H1 (cell line): ENCODE data around the gene MEF2A. TPM values are rescaled to one million over a fixed set of nuclear protein-coding genes. Genes with fewer than 3 reads are reported as not detected.

Source experiments
- CTCF ChIA-PET: fragments of 300-600 bp; sonication (Branson Sonifier 250); formaldehyde crosslinking; loops from one replicate; lab custom pipeline; 2021; ENCODE audit not compliant: partially characterized antibody; lab: Charles Lee
- POLR2A ChIA-PET: fragments of 300-600 bp; sonication (Branson Sonifier 250); formaldehyde crosslinking; loops from one replicate; lab custom pipeline; 2021; ENCODE audit warnings: inconsistent platforms; ENCODE audit not compliant: partially characterized antibody; lab: Charles Lee
- DNase-seq, 2 experiments: peaks; one replicate each; pipeline versions ENCODE4 v3.0.0 to v3.0.0-alpha.2; 2010 to 2022; ENCODE audit warnings: low spot score in 2 of 2, low read depth in 1 of 2, mixed read lengths in 1 of 2
- FAIRE-seq: peaks from 2 replicates; lab custom pipeline; 2011; peaks lifted over from hg19 to GRCh38; lab: Jason Lieb, UNC
- H2AFZ ChIP-seq: 2 replicates; pipeline ENCODE4 v1.8.1; 2012; ENCODE audit warnings: low read length, inconsistent platforms
- H2AK5ac ChIP-seq: 2 replicates; pipeline ENCODE4 v1.6.1; 2013; ENCODE audit warnings: low read depth, low read length
- H2BK120ac ChIP-seq: replicated peaks from 2 replicates; pipeline ENCODE3; 2013; ENCODE audit warnings: low read depth, low read length, inconsistent platforms
- H2BK12ac ChIP-seq: 2 replicates; pipeline ENCODE4 v1.6.1; 2013; ENCODE audit warnings: low read depth, low read length
- H2BK15ac ChIP-seq: 2 replicates; pipeline ENCODE4 v1.6.1; 2013; ENCODE audit warnings: low read length
- H2BK20ac ChIP-seq: 2 replicates; pipeline ENCODE4 v1.6.1; 2013; ENCODE audit warnings: low read length
- H2BK5ac ChIP-seq: 2 replicates; pipeline ENCODE4 v1.6.1; 2013; ENCODE audit warnings: low read depth, low read length
- H3K14ac ChIP-seq: 2 replicates; pipeline ENCODE4 v1.6.1; 2013; ENCODE audit warnings: inconsistent platforms; ENCODE audit not compliant: insufficient read length
- H3K18ac ChIP-seq: 2 replicates; pipeline ENCODE4 v1.6.1; 2013; ENCODE audit warnings: low read length; ENCODE audit errors: extremely low read depth
- H3K23ac ChIP-seq: 2 replicates; pipeline ENCODE4 v1.6.1; 2013; ENCODE audit warnings: inconsistent platforms; ENCODE audit not compliant: insufficient read length
- H3K23me2 ChIP-seq: 2 replicates; pipeline ENCODE4 v1.6.1; 2013; ENCODE audit warnings: low read depth, low read length
- H3K27ac ChIP-seq: 2 replicates; pipeline ENCODE4 v1.6.1; 2011; ENCODE audit warnings: low read depth, low read length, inconsistent platforms
- H3K27me3 ChIP-seq, 4 experiments: replicated peaks in 1 of 4; 1 replicate in 1 of 4; 2 replicates in 3 of 4; pipeline versions ENCODE4 v1.6.1 to v1.8.1; 2011 to 2013; ENCODE audit warnings: low read length in 3 of 4, mild to moderate bottlenecking in 3 of 4, inconsistent platforms in 2 of 4, mixed read lengths in 2 of 4, moderate library complexity in 1 of 4; ENCODE audit not compliant: control insufficient read depth in 3 of 4, insufficient read depth in 3 of 4; ENCODE audit errors: extremely low read depth in 1 of 4
- H3K36me3 ChIP-seq, 4 experiments: 2 replicates each; pipeline versions ENCODE4 v1.6.1 to v1.8.1; 2011 to 2013; ENCODE audit warnings: mild to moderate bottlenecking in 4 of 4, low read length in 3 of 4, moderate library complexity in 2 of 4, control low read depth in 1 of 4, inconsistent platforms in 1 of 4; ENCODE audit not compliant: insufficient read depth in 4 of 4, control insufficient read depth in 2 of 4
- H3K4ac ChIP-seq: replicated peaks from 2 replicates; pipeline ENCODE3; 2013; ENCODE audit warnings: low read length, low read depth, mixed read lengths, inconsistent platforms; ENCODE audit not compliant: insufficient read length
- H3K4me1 ChIP-seq, 4 experiments: replicated peaks in 1 of 4; 1 replicate in 1 of 4; 2 replicates in 3 of 4; pipeline versions ENCODE4 v1.6.1 to v1.8.1; 2011 to 2013; ENCODE audit warnings: low read length in 3 of 4, inconsistent platforms in 2 of 4, mixed read lengths in 1 of 4; ENCODE audit not compliant: insufficient read depth in 4 of 4, control insufficient read depth in 3 of 4
- H3K4me2 ChIP-seq, 2 experiments: 2 replicates each; pipeline versions ENCODE4 v1.6.1 to v1.8.1; 2011 to 2013; ENCODE audit warnings: low read depth in 2 of 2, low read length in 2 of 2, control low read depth in 1 of 2, inconsistent platforms in 1 of 2, mild to moderate bottlenecking in 1 of 2; ENCODE audit not compliant: insufficient read depth in 1 of 2
- H3K4me3 ChIP-seq, 4 experiments: fragments of 200-600, 300-600 bp in 1 of 4; sonication (generic), shearing (Covaris generic), sonication (Bioruptor Twin) in 1 of 4; 2 replicates each; pipeline versions ENCODE4 v1.5.1 to v1.8.1; 2011 to 2016; ENCODE audit warnings: low read length in 4 of 4, low read depth in 3 of 4, control low read depth in 2 of 4, inconsistent platforms in 2 of 4, mild to moderate bottlenecking in 2 of 4, mixed read lengths in 1 of 4, moderate library complexity in 1 of 4; ENCODE audit not compliant: insufficient read depth in 2 of 4; ENCODE audit errors: extremely low read depth in 1 of 4
- H3K56ac ChIP-seq: replicated peaks from 2 replicates; pipeline ENCODE3; 2013; ENCODE audit warnings: low read depth, mild to moderate bottlenecking, mixed read lengths, low read length, inconsistent platforms; ENCODE audit not compliant: insufficient read length
- H3K79me1 ChIP-seq: 2 replicates; pipeline ENCODE4 v1.6.1; 2013; ENCODE audit warnings: low read depth, low read length, control low read depth
- H3K79me2 ChIP-seq, 2 experiments: 2 replicates each; pipeline versions ENCODE4 v1.6.1 to v1.8.1; 2012 to 2013; ENCODE audit warnings: low read length in 2 of 2, mild to moderate bottlenecking in 2 of 2, inconsistent platforms in 1 of 2; ENCODE audit not compliant: insufficient read depth in 2 of 2, control insufficient read depth in 1 of 2
- H3K9ac ChIP-seq, 4 experiments: replicated peaks in 1 of 4; 1 replicate in 1 of 4; 2 replicates in 3 of 4; pipeline versions ENCODE4 v1.6.1 to v1.8.1; 2011 to 2013; ENCODE audit warnings: low read depth in 3 of 4, low read length in 3 of 4, control low read depth in 2 of 4, mild to moderate bottlenecking in 2 of 4, moderate library complexity in 2 of 4, inconsistent platforms in 1 of 4; ENCODE audit errors: extremely low read depth in 1 of 4
- H3K9me3 ChIP-seq, 2 experiments: 2 replicates each; pipeline versions ENCODE4 v1.6.1 to v1.8.1; 2012 to 2013; ENCODE audit warnings: mild to moderate bottlenecking in 2 of 2, moderate library complexity in 2 of 2, control low read depth in 1 of 2, inconsistent platforms in 1 of 2, low read depth in 1 of 2, low read length in 1 of 2, mixed read lengths in 1 of 2; ENCODE audit not compliant: insufficient read depth in 2 of 2
- H4K20me1 ChIP-seq, 2 experiments: replicated peaks in 1 of 2; 2 replicates each; pipeline versions ENCODE3 to v1.8.1; 2011 to 2013; ENCODE audit warnings: inconsistent platforms in 2 of 2, low read length in 2 of 2, mild to moderate bottlenecking in 1 of 2; ENCODE audit not compliant: insufficient read depth in 2 of 2, control insufficient read depth in 1 of 2
- H4K5ac ChIP-seq: 2 replicates; pipeline ENCODE4 v1.6.1; 2013; ENCODE audit warnings: low read length, low read depth, mixed read lengths, inconsistent platforms; ENCODE audit not compliant: insufficient read length
- H4K8ac ChIP-seq: 2 replicates; pipeline ENCODE4 v1.8.0; 2013; ENCODE audit warnings: mild to moderate bottlenecking, moderate library complexity, low read length, inconsistent platforms; ENCODE audit not compliant: insufficient read depth; ENCODE audit errors: extremely low read depth
- H4K91ac ChIP-seq: replicated peaks from 2 replicates; pipeline ENCODE3; 2013; ENCODE audit warnings: low read length, mixed read lengths, inconsistent platforms; ENCODE audit not compliant: insufficient read length
- JUND ChIP-seq: IDR thresholded peaks from 2 replicates; pipeline ENCODE4 v1.6.1; 2011; ENCODE audit warnings: mild to moderate bottlenecking, improper control_type of control experiment, low read length
- KDM1A ChIP-seq: fragments of 200-600, 300-600 bp; sonication (generic); IDR thresholded peaks from 2 replicates; pipeline ENCODE4 v1.7.1; 2016; ENCODE audit warnings: mild to moderate bottlenecking, low read length, borderline replicate concordance
- POLR2A ChIP-seq, 2 experiments: IDR thresholded peaks; 1 replicate in 1 of 2; 2 replicates in 1 of 2; pipeline ENCODE4 v1.6.1; 2011; ENCODE audit warnings: low read depth in 2 of 2, low read length in 2 of 2, mild to moderate bottlenecking in 2 of 2; ENCODE audit errors: control extremely low read depth in 1 of 2
- RAD21 ChIP-seq, 2 experiments: IDR thresholded peaks in 1 of 2; conservative IDR thresholded peaks in 1 of 2; 2 replicates each; pipeline ENCODE4 v1.6.1; 2011; ENCODE audit warnings: low read depth in 2 of 2, low read length in 2 of 2, improper control_type of control experiment in 1 of 2, inconsistent platforms in 1 of 2, mild to moderate bottlenecking in 1 of 2, moderate library complexity in 1 of 2
- SAP30 ChIP-seq: fragments of 300-600 bp; sonication (generic); IDR thresholded peaks from 2 replicates; pipeline ENCODE4 v1.7.1; 2012; ENCODE audit warnings: low read length, moderate library complexity, mild to moderate bottlenecking, inconsistent platforms; ENCODE audit not compliant: insufficient read depth, insufficient replicate concordance
- SIN3A ChIP-seq, 2 experiments: IDR thresholded peaks in 1 of 2; conservative IDR thresholded peaks in 1 of 2; 2 replicates each; pipeline ENCODE4 v1.6.1; 2011 to 2012; ENCODE audit warnings: low read length in 2 of 2, improper control_type of control experiment in 1 of 2, low read depth in 1 of 2, mild to moderate bottlenecking in 1 of 2
- TAF7 ChIP-seq: optimal IDR thresholded peaks from 2 replicates; pipeline ENCODE3; 2011; ENCODE audit warnings: low read depth, mild to moderate bottlenecking, inconsistent platforms, low read length, moderate library complexity, borderline replicate concordance
- YY1 ChIP-seq: IDR thresholded peaks from 2 replicates; pipeline ENCODE4 v1.6.1; 2011; ENCODE audit warnings: low read depth, mild to moderate bottlenecking, low read length
- ZNF274 ChIP-seq: IDR thresholded peaks from 2 replicates; pipeline ENCODE4 v1.7.0; 2012; ENCODE audit warnings: low read length, borderline replicate concordance; ENCODE audit errors: extremely low read depth
- WGBS, 2 experiments: shearing (Covaris generic) in 1 of 2; methylation state at CpG; one replicate each; pipeline versions ENCODE4 v1.1.6 to v1.1.7; 2013 to 2015; ENCODE audit warnings: low lambda C conversion rate in 2 of 2, mixed read lengths in 2 of 2, inconsistent platforms in 1 of 2, low coverage in 1 of 2, missing lambda C conversion rate in 1 of 2; ENCODE audit not compliant: insufficient replicate concordance in 2 of 2, insufficient coverage in 1 of 2, insufficient read length in 1 of 2; ENCODE audit errors: extremely low coverage in 1 of 2, missing lambda C conversion rate in 1 of 2; 5-methylcytosine and 5-hydroxymethylcytosine counted together
- polyA plus RNA-seq, 7 experiments: library from polyadenylated mRNA; depleted of rRNA in 3 of 7; stranded (reverse) in 5 of 7; unstranded in 2 of 7; fragments of >200 nt in 5 of 7; fragments of 200-250 nt in 2 of 7; gene quantifications; 1 replicate in 5 of 7; 2 replicates in 1 of 7; 4 replicates in 1 of 7; pipeline versions ENCODE4 v1.2.1 to v1.2.3, GENCODE V29; 2011 to 2013; ENCODE audit warnings: missing spikeins in 2 of 7, mixed read lengths in 2 of 7
- total RNA-seq: library from RNA; stranded (reverse); fragmentation: NEBNext Ultra II Directional; extraction: Animal tissue kit (Norgen Biotek cat#: 25700); gene quantifications from 2 replicates; pipeline ENCODE4 v1.2.1, GENCODE V29; 2021
- TF ChIP-seq, protein P1 (sequence below): IDR thresholded peaks from 2 replicates; pipeline ENCODE4 v1.6.1; 2012; ENCODE audit warnings: low read length, inconsistent platforms

Gene MEF2A
- total and polyA plus RNA-seq, 2 of the 8 experiments (the other 6 are each of a cell fraction or from before 2014, with no cell fraction given), result 15.6 to 22.5 TPM

GRCh38 chr15:99726333-99726732 lies 160.5 kb downstream of the MEF2A start:
- 0 out of 2 replicates have a peak, but pooled peaks cover 2% of the 10 kb centered on the region for H3K79me1 ChIP-seq
- H2BK5ac ChIP-seq, result no peak overlapping the region
- H3K36me3 ChIP-seq, result peaks cover 4 to 9% (median 5%) of the 10 kb centered on the region in 4 experiments; a peak in 7 of 8 replicates
- ChIA-PET POLR2A (interaction anchor here (0.8 kb wide), 1 partner anchor 9 kb away, joined by 3 read pairs; no protein-coding TSS in a partner anchor), CTCF (interaction anchor here (0.6 to 1.6 kb wide), 3 partner anchors 8 to 398 kb away, joined by 3 to 4 read pairs (median 3); no protein-coding TSS in a partner anchor)
- no peak overlapping the region for H3K9ac ChIP-seq
- H2BK15ac ChIP-seq, result no peak overlapping the region
- no peak overlapping the region for H3K14ac ChIP-seq
- no peak overlapping the region for H3K4me3 ChIP-seq
- peaks cover 0 to 15% (median 3%) of the 10 kb centered on the region in 4 experiments; a peak in 3 of 7 replicates for H3K4me1 ChIP-seq
- H3K27me3 ChIP-seq, result no peaks in the 10 kb centered on the region
- H3K9me3 ChIP-seq, result peaks cover 4 to 12% of the 10 kb centered on the region in 2 experiments; a peak in 3 of 4 replicates
- FAIRE-seq, result no peak
- H3K4me2 ChIP-seq, result no peak overlapping the region
- no peak overlapping the region for H3K18ac ChIP-seq
- TF ChIP-seq ZNF274 (no peak), JUND (no peak), RAD21 (IDR thresholded peaks at IDR 0.05 in 1 of 2, conservative IDR thresholded peaks at IDR 0.05 in 1 of 2; ENCODE audit: low read depth in 2 of 2, low read length in 2 of 2) (no peak), KDM1A (no peak), SIN3A (conservative IDR thresholded peaks at IDR 0.05 in 1 of 2, IDR thresholded peaks at IDR 0.05 in 1 of 2; ENCODE audit: low read depth in 1 of 2, low read length in 2 of 2) (no peak), SAP30 (no peak), YY1 (no peak), POLR2A (IDR thresholded peaks at IDR 0.05; ENCODE audit: control extremely low read depth in 1 of 2, low read depth in 2 of 2, low read length in 2 of 2) (no peak), TAF7 (no peak)
- TF ChIP-seq, protein P1, sequence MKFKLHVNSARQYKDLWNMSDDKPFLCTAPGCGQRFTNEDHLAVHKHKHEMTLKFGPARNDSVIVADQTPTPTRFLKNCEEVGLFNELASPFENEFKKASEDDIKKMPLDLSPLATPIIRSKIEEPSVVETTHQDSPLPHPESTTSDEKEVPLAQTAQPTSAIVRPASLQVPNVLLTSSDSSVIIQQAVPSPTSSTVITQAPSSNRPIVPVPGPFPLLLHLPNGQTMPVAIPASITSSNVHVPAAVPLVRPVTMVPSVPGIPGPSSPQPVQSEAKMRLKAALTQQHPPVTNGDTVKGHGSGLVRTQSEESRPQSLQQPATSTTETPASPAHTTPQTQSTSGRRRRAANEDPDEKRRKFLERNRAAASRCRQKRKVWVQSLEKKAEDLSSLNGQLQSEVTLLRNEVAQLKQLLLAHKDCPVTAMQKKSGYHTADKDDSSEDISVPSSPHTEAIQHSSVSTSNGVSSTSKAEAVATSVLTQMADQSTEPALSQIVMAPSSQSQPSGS, result no peak
- no peaks in the 10 kb centered on the region for H3K79me2 ChIP-seq
- no peak overlapping the region for H4K5ac ChIP-seq
- DNase-seq, result no peak
- H2AFZ ChIP-seq, result no peak overlapping the region
- H3K4ac ChIP-seq, result no peak overlapping the region
- H4K91ac ChIP-seq, result no peak overlapping the region
- H2BK20ac ChIP-seq, result no peak overlapping the region
- H3K23me2 ChIP-seq, result no peaks in the 10 kb centered on the region
- no peak overlapping the region for H2AK5ac ChIP-seq
- H3K23ac ChIP-seq, result no peak overlapping the region
- no peak overlapping the region for H2BK12ac ChIP-seq
- H3K56ac ChIP-seq, result no peak overlapping the region
- peaks cover 0 to 5% of the 10 kb centered on the region in 2 experiments for H4K20me1 ChIP-seq
- no peak overlapping the region for H3K27ac ChIP-seq
- WGBS, 2 experiments, result 73% methylated on average over 4 of the region's 7 CpGs; no CpG with 5 or more reads in 1 of the 2 experiments
- no peak overlapping the region for H2BK120ac ChIP-seq
- no peak overlapping the region; the same call in 1 of the 2 replicates for H4K8ac ChIP-seq
